Measurements from ENCODE around the gene GALM.
"Not testable (repeated sequence)": the region's sequence is repeated elsewhere in the genome, so short reads cannot be mapped to it uniquely, and the experiment has no call there.

Gene GALM

GRCh38 chr2:38683766-38684165 is 17.9 kb downstream of the GALM start:
- FAIRE-seq: no peak

GRCh38 chr2:38685116-38685735 is 19.3 kb downstream of the GALM start:
- no peak for FAIRE-seq

- no peak for FAIRE-seq
Observed at GRCh38 chr2:38690499-38691420, 24.8 kb downstream of the GALM start.

- no peak for FAIRE-seq
Observed at GRCh38 chr2:38691994-38692393, 26.1 kb downstream of the GALM start.

- FAIRE-seq: no peak
Observed at GRCh38 chr2:38692636-38693318, 26.9 kb downstream of the GALM start.

- no peak for FAIRE-seq
Observed at GRCh38 chr2:38697116-38697840, 31.4 kb downstream of the GALM start.

GRCh38 chr2:38698467-38699003 is 32.6 kb downstream of the GALM start:
- FAIRE-seq: no peak

GRCh38 chr2:38700113-38700785 is 34.3 kb downstream of the GALM start:
- no peak for FAIRE-seq

- FAIRE-seq: no peak
Observed at GRCh38 chr2:38700881-38701458, 35.1 kb downstream of the GALM start.

- FAIRE-seq: no peak
Observed at GRCh38 chr2:38701542-38701941, 35.6 kb downstream of the GALM start.

GRCh38 chr2:38702413-38702812 is 36.5 kb downstream of the GALM start:
- FAIRE-seq: no peak

- FAIRE-seq: not testable (repeated sequence)
Observed at GRCh38 chr2:38703336-38703735, 37.4 kb downstream of the GALM start.

- no peak for FAIRE-seq
Observed at GRCh38 chr2:38704664-38705063, 38.8 kb downstream of the GALM start.

GRCh38 chr2:38706846-38707345 is 41.0 kb downstream of the GALM start:
- no peak for FAIRE-seq

- FAIRE-seq: not testable (repeated sequence)
Observed at GRCh38 chr2:38708491-38708890, 42.6 kb downstream of the GALM start.

- FAIRE-seq: no peak
Observed at GRCh38 chr2:38708900-38709566, 43.1 kb downstream of the GALM start.

- FAIRE-seq: no peak
Observed at GRCh38 chr2:38709567-38710194, 43.8 kb downstream of the GALM start.

GRCh38 chr2:38711558-38711957 is 45.6 kb downstream of the GALM start:
- no peak for FAIRE-seq

- no peak for FAIRE-seq
Observed at GRCh38 chr2:38712413-38712812, 46.5 kb downstream of the GALM start.

- FAIRE-seq: no peak
Observed at GRCh38 chr2:38712871-38713270, 47.0 kb downstream of the GALM start.
